HG02938 (cell line): ENCODE results near the gene SERF1B.
"Not testable (repeated sequence)": the region's sequence is repeated elsewhere in the genome, so short reads cannot be mapped to it uniquely, and the experiment has no call there.

Experiments
- ATAC-seq: cut with Tn5 transposase; IDR thresholded peaks from one replicate; pipeline ENCODE4 v1.9.1; 2021; ENCODE audit warnings: mild to moderate bottlenecking, moderate library complexity; ENCODE audit not compliant: unreplicated experiment

Gene SERF1B

GRCh38 chr5:70025106-70025844, at the start of gene SERF1B:
SERF1B (plus strand) TSS chr5:70025251; CDS start chr5:70025452, 201 bp downstream.
- peak; percentile 78 for ATAC-seq

GRCh38 chr5:69991713-69992112, 33.3 kb upstream of the SERF1B start:
- ATAC-seq, result not testable (repeated sequence)

- ATAC-seq, result not testable (repeated sequence)
Observed at GRCh38 chr5:69995535-69995934, 29.5 kb upstream of the SERF1B start.

GRCh38 chr5:70020660-70021059, 4.4 kb upstream of the SERF1B start:
- not testable (repeated sequence) for ATAC-seq

GRCh38 chr5:70025845-70026145, 744 bp downstream of the SERF1B start:
- ATAC-seq, result peak; percentile 32

- ATAC-seq, result not testable (repeated sequence)
Observed at GRCh38 chr5:70031204-70031603, 6.2 kb downstream of the SERF1B start.

- ATAC-seq, result not testable (repeated sequence)
Observed at GRCh38 chr5:70041411-70041810, 16.4 kb downstream of the SERF1B start.

- ATAC-seq, result not testable (repeated sequence)
Observed at GRCh38 chr5:70049790-70050142, 24.7 kb downstream of the SERF1B start.

- ATAC-seq, result not testable (repeated sequence)
Observed at GRCh38 chr5:70056289-70056942, 31.4 kb downstream of the SERF1B start.

GRCh38 chr5:70057140-70057539, 32.1 kb downstream of the SERF1B start:
- ATAC-seq, result not testable (repeated sequence)

- ATAC-seq, result not testable (repeated sequence)
Observed at GRCh38 chr5:70077632-70078031, 52.6 kb downstream of the SERF1B start.

GRCh38 chr5:70088907-70089464, 63.9 kb downstream of the SERF1B start:
- ATAC-seq, result not testable (repeated sequence)

- ATAC-seq, result not testable (repeated sequence)
Observed at GRCh38 chr5:70091776-70092175, 66.7 kb downstream of the SERF1B start.
